ENCODE data around the gene SAMD4B. TPM values are rescaled to one million over a fixed set of nuclear protein-coding genes. Genes with fewer than 3 reads are reported as not detected.

The SAMD4B gene
- total RNA-seq, 4 donors from 2014 or later, result 55.9 to 87.7 (median 73.2) TPM

DNA sequence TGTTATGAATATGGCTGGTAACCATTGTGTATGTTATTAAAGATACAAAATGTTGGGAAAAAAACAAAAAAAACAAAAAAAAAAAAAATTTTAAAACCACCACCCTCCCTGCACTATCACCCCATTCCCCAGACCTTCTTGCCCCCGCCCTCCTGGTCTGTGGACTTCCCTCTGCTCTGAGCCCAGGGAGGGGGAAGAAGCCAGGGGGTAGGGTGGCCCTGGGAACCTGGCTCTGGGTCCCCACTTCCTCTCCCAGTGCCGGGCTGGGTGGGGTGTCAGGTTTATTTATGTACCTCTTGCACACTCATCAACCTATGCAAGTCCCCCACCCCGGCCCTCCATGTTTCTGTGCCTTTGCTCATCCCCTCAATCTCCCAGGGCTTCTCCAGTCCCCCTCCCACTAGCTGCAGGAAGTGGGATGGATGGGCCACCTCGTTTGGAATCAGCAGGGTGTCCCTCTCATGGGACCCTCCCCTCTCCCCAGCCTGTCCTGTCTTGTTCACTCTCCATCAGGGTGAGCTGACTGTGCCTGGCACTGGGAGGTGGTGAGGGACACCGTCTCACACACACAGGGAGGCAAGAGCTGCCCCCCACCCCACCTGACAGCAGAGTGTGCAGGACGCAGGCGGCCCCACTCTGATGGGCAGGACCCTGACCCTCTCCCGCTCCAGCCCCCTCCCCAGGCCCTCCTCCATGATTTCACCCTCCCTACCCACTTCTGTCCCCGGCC is 42.8 kb downstream of the SAMD4B start:
- no peak for TF ChIP-seq CTCF (IDR thresholded peaks at IDR 0.05)
- ATAC-seq (ENCODE audit: low FRiP score), result no peak
- DNase-seq (ENCODE audit: low spot score), result no peak

DNA sequence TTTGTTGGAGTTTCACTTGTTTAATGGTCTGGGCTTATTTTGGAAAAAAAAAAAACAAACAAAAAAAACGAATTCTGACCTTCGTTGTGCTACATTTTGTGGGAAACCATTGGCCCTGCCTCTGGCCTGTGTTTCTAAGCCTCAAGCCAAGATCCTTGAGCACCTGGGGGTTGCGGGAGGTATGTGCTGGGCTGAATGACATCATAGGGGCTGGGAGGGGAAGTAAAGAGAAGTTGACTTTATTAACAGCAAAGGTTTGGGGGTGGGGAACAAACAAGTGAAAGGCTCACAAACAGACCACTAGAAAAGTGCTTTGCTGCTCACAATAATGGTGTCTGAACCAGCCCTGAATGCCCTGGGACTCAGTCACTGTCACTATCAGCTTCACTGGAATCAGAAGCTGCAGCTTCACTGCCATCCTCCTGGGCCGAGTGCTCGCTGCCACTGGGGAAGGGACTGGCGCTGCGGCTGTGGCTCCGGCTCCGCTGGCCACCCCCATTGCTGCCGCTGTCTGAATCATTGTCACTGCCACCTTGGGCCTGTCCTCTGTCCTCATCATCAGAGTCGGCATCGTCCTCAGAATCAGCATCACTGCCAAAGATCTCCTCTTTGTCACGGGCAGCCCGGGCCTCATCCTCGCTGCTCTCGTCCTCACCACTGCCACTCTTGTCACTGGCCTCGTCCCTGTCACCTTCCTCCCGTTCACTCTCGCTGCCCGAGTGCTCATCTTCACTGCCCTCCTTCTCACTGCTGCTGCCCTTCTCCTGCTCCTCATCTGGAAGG is 43.6 kb downstream of the SAMD4B start:
- ATAC-seq (ENCODE audit: low FRiP score) (no peak), DNase-seq (ENCODE audit: low spot score) (no peak)
- no peak for TF ChIP-seq CTCF (IDR thresholded peaks at IDR 0.05)

GRCh38 chr19:39386557-39386956 is 44.3 kb downstream of the SAMD4B start:
- no peak for DNase-seq (ENCODE audit: low spot score)
- no peak for TF ChIP-seq CTCF (IDR thresholded peaks at IDR 0.05)
- no peak for ATAC-seq (ENCODE audit: low FRiP score)

DNA sequence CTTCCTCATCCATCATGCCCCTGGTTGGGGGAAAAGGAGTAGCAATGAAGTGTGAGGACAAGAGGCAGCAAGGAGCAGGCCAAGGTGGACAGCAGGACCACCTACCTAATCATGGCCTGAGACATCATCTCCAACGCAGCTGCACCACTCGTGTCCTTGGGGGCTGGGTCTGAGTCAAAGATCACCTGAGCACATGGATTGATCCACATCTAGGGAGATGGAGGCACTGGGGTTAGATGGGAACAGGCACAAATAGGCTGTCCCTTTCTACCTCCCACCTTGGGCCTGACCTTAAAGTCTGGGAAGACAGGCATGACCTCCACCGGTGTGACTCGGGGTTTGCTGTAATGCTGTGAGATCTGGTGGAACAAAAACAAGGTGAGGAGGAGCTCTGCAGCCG is 46.4 kb downstream of the SAMD4B start:
- TF ChIP-seq CTCF (IDR thresholded peaks at IDR 0.05), result no peak
- ATAC-seq (ENCODE audit: low FRiP score) (no peak), DNase-seq (ENCODE audit: low spot score) (no peak)

DNA sequence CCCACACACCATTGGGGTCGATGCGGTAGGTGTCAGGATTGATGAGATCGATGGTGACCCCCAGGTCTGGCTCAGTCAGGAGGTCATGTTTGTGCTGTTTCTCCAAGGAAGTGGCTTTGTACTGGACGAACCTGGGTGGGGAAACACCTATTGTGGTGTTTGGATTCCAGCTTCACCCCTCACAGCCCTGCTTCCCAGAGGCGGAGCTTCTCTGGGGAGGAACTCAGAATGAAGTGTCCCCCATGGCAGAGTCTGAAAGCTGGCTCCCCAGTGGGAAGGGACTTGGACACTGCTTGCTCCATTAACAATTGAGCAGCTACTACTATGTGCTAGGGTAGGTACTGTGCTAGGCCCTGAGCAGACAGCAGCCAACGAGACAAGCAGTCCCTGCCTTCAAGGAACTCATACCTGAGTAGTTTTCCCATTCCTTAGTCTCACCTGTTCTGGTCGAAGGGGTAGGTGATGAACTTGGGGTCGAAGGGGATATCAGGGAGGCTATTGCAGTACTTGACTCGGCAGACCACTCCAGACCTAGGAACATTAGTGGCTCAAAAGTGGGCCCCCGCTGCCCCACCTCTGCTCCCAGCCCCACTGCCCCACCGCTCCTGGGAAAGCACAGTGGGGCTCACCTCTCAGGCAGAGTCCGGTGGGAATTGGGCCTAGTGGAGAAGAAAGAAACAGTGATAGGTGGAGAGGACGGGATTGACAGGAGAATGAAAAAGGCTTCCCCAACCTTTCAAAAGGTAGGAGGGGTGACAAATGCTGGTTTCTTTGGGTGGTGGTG is 47.6 kb downstream of the SAMD4B start:
- ATAC-seq (ENCODE audit: low FRiP score) (no peak), DNase-seq (ENCODE audit: low spot score) (no peak)
- TF ChIP-seq CTCF (IDR thresholded peaks at IDR 0.05), result no peak

GRCh38 chr19:39390451-39390750 is 48.2 kb downstream of the SAMD4B start:
- no peak for DNase-seq (ENCODE audit: low spot score)

More at GRCh38 chr19:39390451-39390750, 48.2 kb downstream of the SAMD4B start:
- ATAC-seq (ENCODE audit: low FRiP score), result peak; percentile 1
- no peak for TF ChIP-seq CTCF (IDR thresholded peaks at IDR 0.05)

All from omental fat pad (tissue), 4 donors.